WTC11 (cell line): ENCODE results near the gene TAPBPL. TPM values are rescaled to one million over a fixed set of nuclear protein-coding genes. Genes with fewer than 3 reads are reported as not detected.
"Not testable (repeated sequence)": the region's sequence is repeated elsewhere in the genome, so short reads cannot be mapped to it uniquely, and the experiment has no call there.

ENCODE experiments used
- ATAC-seq: fragments of 200-7000 bp; cut with Tn5 transposase; 2 replicates; pipeline ENCODE4 v1.10.0; 2021; ENCODE audit warnings: mild to moderate bottlenecking, moderate library complexity
- CTCF ChIA-PET: fragments of 300-600 bp; sonication (Branson Sonifier 250); formaldehyde crosslinking; loops from one replicate; lab custom pipeline; 2021; ENCODE audit warnings: antibody characterized with exemption; lab: Charles Lee
- POLR2A ChIA-PET: fragments of 350-600 bp; sonication (Branson Sonifier 250); formaldehyde crosslinking; loops from one replicate; lab custom pipeline; 2021; ENCODE audit warnings: antibody characterized with exemption; lab: Charles Lee
- DNase-seq: peaks from one replicate; pipeline ENCODE4 v3.0.0; 2021; ENCODE audit warnings: low spot score
- H3K27ac Mint-ChIP-seq: 2 replicates; pipeline ENCODE4 v1.8.0; 2021; ENCODE audit warnings: mixed read lengths
- H3K27me3 Mint-ChIP-seq: 2 replicates; pipeline ENCODE4 v1.8.0; 2021; ENCODE audit warnings: low read depth, mild to moderate bottlenecking, moderate library complexity, mixed read lengths
- H3K36me3 Mint-ChIP-seq: 2 replicates; pipeline ENCODE4 v1.8.0; 2021; ENCODE audit warnings: mixed read lengths
- H3K4me1 Mint-ChIP-seq: 2 replicates; pipeline ENCODE4 v1.8.0; 2022; ENCODE audit warnings: mixed read lengths
- H3K4me3 Mint-ChIP-seq: 2 replicates; pipeline ENCODE4 v1.8.0; 2021; ENCODE audit warnings: mild to moderate bottlenecking, moderate library complexity, mixed read lengths
- H3K9me3 Mint-ChIP-seq: 2 replicates; pipeline ENCODE4 v1.8.0; 2021; ENCODE audit warnings: mixed read lengths
- CBFB ChIP-seq: sonication (generic); formaldehyde crosslinking; IDR thresholded peaks from 2 replicates; pipeline ENCODE4 v1.8.1; 2022; ENCODE audit warnings: mild to moderate bottlenecking, low read depth, missing genetic modification reagents
- CTCF ChIP-seq: fragments of 200-600 bp; IDR thresholded peaks from 2 replicates; pipeline ENCODE4 v1.8.0; 2022; ENCODE audit warnings: antibody characterized with exemption
- E2F1 ChIP-seq: sonication (generic); formaldehyde crosslinking; IDR thresholded peaks from 2 replicates; pipeline ENCODE4 v1.8.0; 2022; ENCODE audit warnings: mild to moderate bottlenecking, missing genetic modification reagents
- ETV6 ChIP-seq: sonication (generic); formaldehyde crosslinking; IDR thresholded peaks from 2 replicates; pipeline ENCODE4 v1.8.1; 2022; ENCODE audit warnings: mild to moderate bottlenecking, missing genetic modification reagents
- FOXK1 ChIP-seq: sonication (generic); formaldehyde crosslinking; IDR thresholded peaks from 2 replicates; pipeline ENCODE4 v1.8.0; 2022; ENCODE audit warnings: mild to moderate bottlenecking, moderate library complexity, missing genetic modification reagents
- FOXP4 ChIP-seq: sonication (generic); formaldehyde crosslinking; IDR thresholded peaks from 2 replicates; pipeline ENCODE4 v1.8.0; 2022; ENCODE audit warnings: mild to moderate bottlenecking, missing genetic modification reagents
- IRF2 ChIP-seq: sonication (generic); formaldehyde crosslinking; IDR thresholded peaks from 2 replicates; pipeline ENCODE4 v1.8.0; 2022; ENCODE audit warnings: low read depth, missing genetic modification reagents, borderline replicate concordance
- KAT7 ChIP-seq: sonication (generic); formaldehyde crosslinking; IDR thresholded peaks from 2 replicates; pipeline ENCODE4 v1.8.1; 2023; ENCODE audit warnings: missing genetic modification reagents, mild to moderate bottlenecking, borderline replicate concordance
- MXD4 ChIP-seq: fragments of 250-450 bp; sonication (Bioruptor Pico); IDR thresholded peaks from 2 replicates; pipeline ENCODE4 v1.8.0; 2021; ENCODE audit warnings: mild to moderate bottlenecking, moderate library complexity, borderline replicate concordance
- NR2C2 ChIP-seq: sonication (generic); formaldehyde crosslinking; IDR thresholded peaks from 2 replicates; pipeline ENCODE4 v1.8.0; 2022; ENCODE audit warnings: mild to moderate bottlenecking, missing genetic modification reagents
- SMAD3 ChIP-seq: sonication (generic); formaldehyde crosslinking; IDR thresholded peaks from 2 replicates; pipeline ENCODE4 v1.8.0; 2022; ENCODE audit warnings: missing genetic modification reagents, mild to moderate bottlenecking, borderline replicate concordance
- ZMAT4 ChIP-seq: fragments of 250-450 bp; sonication (Bioruptor Pico); IDR thresholded peaks from 2 replicates; pipeline ENCODE4 v1.9.0; 2021; ENCODE audit warnings: mild to moderate bottlenecking
- ZNF281 ChIP-seq: sonication (generic); formaldehyde crosslinking; IDR thresholded peaks from 2 replicates; pipeline ENCODE4 v1.8.0; 2023; ENCODE audit warnings: mild to moderate bottlenecking, missing genetic modification reagents
- ZNF317 ChIP-seq: sonication (generic); formaldehyde crosslinking; IDR thresholded peaks from 2 replicates; pipeline ENCODE4 v1.8.1; 2023; ENCODE audit warnings: low read depth, mild to moderate bottlenecking, moderate library complexity, missing genetic modification reagents, borderline replicate concordance
- ZSCAN18 ChIP-seq: fragments of 250-450 bp; sonication (Bioruptor Pico); IDR thresholded peaks from 2 replicates; pipeline ENCODE4 v2.1.2; 2022; ENCODE audit warnings: mild to moderate bottlenecking, moderate library complexity
- total RNA-seq: library from RNA; stranded (reverse); gene quantifications from 3 replicates; pipeline ENCODE4 v1.2.3, GENCODE V29; 2021

Gene TAPBPL
- total RNA-seq, 1 experiment from 2014 or later: 1.3 TPM

GRCh38 chr12:6476489-6476888, 24.6 kb downstream of the TAPBPL start:
- H3K4me1 Mint-ChIP-seq: 0 out of 2 replicates have a peak, but pooled peaks cover 6% of the 10 kb centered on the region
- DNase-seq (no peak), ATAC-seq (no peak)
- POLR2A ChIA-PET: no interaction called here
- H3K4me3 Mint-ChIP-seq: no peak overlapping the region
- H3K27ac Mint-ChIP-seq: no peak overlapping the region
- peaks cover 6% of the 10 kb centered on the region for H3K36me3 Mint-ChIP-seq
- peaks cover 23% of the 10 kb centered on the region for H3K27me3 Mint-ChIP-seq
- TF ChIP-seq IRF2 (CRISPR knock-in tag): no peak
- TF ChIP-seq ETV6 (CRISPR knock-in tag): no peak
- TF ChIP-seq FOXP4 (CRISPR knock-in tag): no peak
- TF ChIP-seq ZMAT4 (CRISPR knock-in tag): no peak
- no peak for TF ChIP-seq MXD4 (CRISPR knock-in tag)
- TF ChIP-seq E2F1: no peak
- TF ChIP-seq NR2C2 (CRISPR knock-in tag): no peak
- no peak for TF ChIP-seq ZNF317
- no peak for TF ChIP-seq FOXK1
- TF ChIP-seq KAT7 (CRISPR knock-in tag): no peak
- no peak for TF ChIP-seq SMAD3
- TF ChIP-seq CTCF: no peak
- no peak for TF ChIP-seq ZSCAN18 (CRISPR knock-in tag)
- no peak for TF ChIP-seq ZNF281 (CRISPR knock-in tag)
- no peak for TF ChIP-seq CBFB (CRISPR knock-in tag)
- H3K9me3 Mint-ChIP-seq: peaks cover 14% of the 10 kb centered on the region
- CTCF ChIA-PET: no interaction called here

GRCh38 chr12:6477601-6478377, 25.9 kb downstream of the TAPBPL start:
- H3K27ac Mint-ChIP-seq, H3K4me3 Mint-ChIP-seq, H3K36me3 Mint-ChIP-seq, POLR2A ChIA-PET, H3K4me1 Mint-ChIP-seq, DNase-seq, ATAC-seq: not testable (repeated sequence)
- peaks cover 14% of the 10 kb centered on the region for H3K9me3 Mint-ChIP-seq
- CTCF ChIA-PET: interaction anchor here (0.7 kb wide), 1 partner anchor 415 kb away, joined by 3 read pairs; no protein-coding TSS in a partner anchor
- peaks cover 15% of the 10 kb centered on the region for H3K27me3 Mint-ChIP-seq
